ENCODE data around the gene CREB3L1. TPM values are rescaled to one million over a fixed set of nuclear protein-coding genes. Genes with fewer than 3 reads are reported as not detected.

Gene CREB3L1, protein sequence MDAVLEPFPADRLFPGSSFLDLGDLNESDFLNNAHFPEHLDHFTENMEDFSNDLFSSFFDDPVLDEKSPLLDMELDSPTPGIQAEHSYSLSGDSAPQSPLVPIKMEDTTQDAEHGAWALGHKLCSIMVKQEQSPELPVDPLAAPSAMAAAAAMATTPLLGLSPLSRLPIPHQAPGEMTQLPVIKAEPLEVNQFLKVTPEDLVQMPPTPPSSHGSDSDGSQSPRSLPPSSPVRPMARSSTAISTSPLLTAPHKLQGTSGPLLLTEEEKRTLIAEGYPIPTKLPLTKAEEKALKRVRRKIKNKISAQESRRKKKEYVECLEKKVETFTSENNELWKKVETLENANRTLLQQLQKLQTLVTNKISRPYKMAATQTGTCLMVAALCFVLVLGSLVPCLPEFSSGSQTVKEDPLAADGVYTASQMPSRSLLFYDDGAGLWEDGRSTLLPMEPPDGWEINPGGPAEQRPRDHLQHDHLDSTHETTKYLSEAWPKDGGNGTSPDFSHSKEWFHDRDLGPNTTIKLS
- 15.5 and 27.1 TPM in 2 replicates for total RNA-seq

DNA sequence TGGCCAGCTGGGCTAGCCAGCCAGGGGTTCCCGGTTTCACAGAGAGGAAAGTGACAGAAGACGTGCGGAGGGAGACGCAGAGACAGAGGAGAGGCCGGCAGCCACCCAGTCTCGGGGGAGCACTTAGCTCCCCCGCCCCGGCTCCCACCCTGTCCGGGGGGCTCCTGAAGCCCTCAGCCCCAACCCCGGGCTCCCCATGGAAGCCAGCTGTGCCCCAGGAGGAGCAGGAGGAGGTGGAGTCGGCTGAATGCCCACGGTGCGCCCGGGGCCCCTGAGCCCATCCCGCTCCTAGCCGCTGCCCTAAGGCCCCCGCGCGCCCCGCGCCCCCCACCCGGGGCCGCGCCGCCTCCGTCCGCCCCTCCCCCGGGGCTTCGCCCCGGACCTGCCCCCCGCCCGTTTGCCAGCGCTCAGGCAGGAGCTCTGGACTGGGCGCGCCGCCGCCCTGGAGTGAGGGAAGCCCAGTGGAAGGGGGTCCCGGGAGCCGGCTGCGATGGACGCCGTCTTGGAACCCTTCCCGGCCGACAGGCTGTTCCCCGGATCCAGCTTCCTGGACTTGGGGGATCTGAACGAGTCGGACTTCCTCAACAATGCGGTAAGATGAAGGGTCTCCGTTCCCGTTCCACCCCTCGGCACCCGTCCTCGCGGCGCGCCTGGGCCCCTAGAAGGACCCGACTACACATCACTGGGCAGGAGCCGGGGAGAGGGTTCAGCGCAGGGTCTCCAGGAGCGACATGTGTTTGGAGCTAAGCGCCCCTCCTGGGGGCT lies at the start of gene CREB3L1:
TSS of gene CREB3L1 (plus strand) at position 41 of the 765 bp plus-strand sequence. CDS start at position 491, 450 bp downstream.

DNA sequence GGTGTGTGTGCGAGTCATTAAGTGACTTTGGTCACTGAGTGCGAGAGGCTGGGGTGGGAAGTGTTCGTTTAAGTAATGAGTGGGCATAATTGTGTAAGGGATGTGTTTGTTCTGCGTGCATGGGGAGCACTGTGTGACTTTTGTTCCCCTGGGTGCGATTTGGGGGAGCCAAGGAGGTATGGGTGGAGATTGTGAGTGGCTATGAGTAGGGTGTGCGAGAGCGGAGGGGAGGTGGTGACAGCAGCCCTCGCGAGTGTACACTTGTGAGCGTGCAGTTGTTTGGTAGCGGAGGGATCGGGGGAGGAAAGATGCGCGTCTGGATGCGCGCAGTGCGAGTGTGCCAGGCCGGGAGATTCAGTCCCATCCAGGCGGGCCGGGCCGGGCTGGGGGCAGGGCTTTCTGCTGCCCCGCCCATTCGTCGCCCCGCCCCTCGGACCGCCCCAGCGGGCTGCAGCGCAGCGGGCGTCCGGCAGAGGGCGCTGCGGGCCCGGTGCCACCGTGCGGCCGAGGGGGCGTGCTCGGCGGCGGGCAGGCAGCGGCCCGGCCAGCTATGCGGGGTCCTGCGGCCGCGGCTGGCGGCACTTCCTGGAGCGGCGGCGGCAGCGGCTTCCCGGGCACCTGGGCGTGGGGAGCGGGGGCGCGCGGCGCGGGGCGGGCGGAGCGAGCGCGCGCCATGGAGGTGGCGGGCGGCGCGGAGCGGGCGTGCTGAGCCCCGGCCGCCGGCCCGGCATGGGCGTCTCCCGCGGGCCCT lies 69.6 kb downstream of the CREB3L1 start, which contains the start of gene DGKZ:
TSS of gene DGKZ (plus strand) at position 578 of the 751 bp plus-strand sequence. CDS start 197 bp downstream, outside the sequence.

Other genes starting within 250 kb of the CREB3L1 start
- gene PHF21A, start 156.2 kb upstream of the CREB3L1 start, total RNA-seq: 8.7 and 12.6 TPM in 2 replicates
- 38.5 and 41.3 TPM in 2 replicates for gene DGKZ, start 69.8 kb downstream of the CREB3L1 start, total RNA-seq
- 27.6 and 49.5 TPM in 2 replicates for gene MDK, start 104.0 kb downstream of the CREB3L1 start, total RNA-seq
- gene CHRM4, start 114.1 kb downstream of the CREB3L1 start, total RNA-seq: not detected in 2 replicates